ENCODE data around the gene B3GALT6. TPM values are rescaled to one million over a fixed set of nuclear protein-coding genes. Genes with fewer than 3 reads are reported as not detected.
A peak's percentile ranks its signal among the peaks of the same experiment; 100 is the strongest.

The B3GALT6 gene
- total and polyA plus RNA-seq, 10 donors: 7.9 to 25.1 (median 18.4) TPM

DNA sequence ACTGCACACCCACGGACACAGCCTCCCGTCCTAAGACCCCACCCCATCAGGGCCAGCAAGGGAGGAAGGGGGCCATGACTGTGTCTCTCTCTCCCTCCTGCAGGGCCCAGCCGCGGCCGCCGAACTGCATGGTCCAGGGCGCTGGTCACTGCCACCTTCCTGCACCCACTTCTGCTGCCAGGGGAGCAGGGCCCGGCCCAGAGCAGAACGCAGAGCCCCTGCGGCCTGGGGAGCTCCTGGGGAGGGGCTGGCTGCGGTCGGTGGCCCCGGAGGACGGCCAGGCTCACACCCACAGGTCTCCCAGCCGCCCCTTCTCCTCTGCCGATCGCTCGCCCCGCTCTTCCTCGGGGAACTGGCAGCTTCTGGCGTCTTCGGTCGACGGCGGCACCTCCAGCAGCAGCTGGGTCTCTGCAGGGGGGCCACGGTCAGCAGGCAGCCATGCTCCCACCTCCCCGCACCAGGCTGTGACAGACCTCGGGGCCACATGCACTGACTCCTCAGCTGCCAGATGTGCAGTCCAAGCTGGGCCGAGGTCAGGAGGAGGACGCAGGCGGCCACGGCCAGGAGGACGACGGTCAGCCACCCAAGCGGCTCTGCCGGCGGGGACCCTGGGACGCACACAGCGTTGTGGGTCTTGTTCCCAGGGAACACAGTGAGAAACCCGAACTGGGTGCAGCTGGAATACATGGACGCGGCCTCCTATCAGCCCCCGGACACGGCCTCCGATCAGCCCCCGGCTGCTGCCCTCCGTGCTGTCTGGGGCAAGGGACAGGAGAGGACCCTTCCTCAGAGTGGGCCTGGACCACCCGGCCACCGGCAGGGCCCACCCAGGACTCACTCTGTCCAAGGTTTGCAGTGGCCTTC, 28.2 kb upstream of the B3GALT6 start:
- 83 to 89% (median 86%) methylated on average over 32 to 49 of the region's 49 CpGs for WGBS, 5 donors
- intact Hi-C loops (cut with DNase I; ENCODE audit: low total_unique reads): no loop called here
- H3K27me3 ChIP-seq (replicated peaks in 1 of 7): peaks cover 0 to 86% (median 34%) of the 10 kb centered on the region in 7 donors
- H3K4me1 ChIP-seq: peaks cover 30 to 66% (median 48%) of the 10 kb centered on the region in 6 donors
- peak; percentile 69 for DNase-seq
- no peak overlapping the region for H3K27ac ChIP-seq
- no peaks in the 10 kb centered on the region for H3K9me3 ChIP-seq
- TF ChIP-seq POLR2A (IDR thresholded peaks at IDR 0.05) (no peak), POLR2AphosphoS5 (IDR thresholded peaks at IDR 0.05) (no peak)
- TF ChIP-seq, protein P1, sequence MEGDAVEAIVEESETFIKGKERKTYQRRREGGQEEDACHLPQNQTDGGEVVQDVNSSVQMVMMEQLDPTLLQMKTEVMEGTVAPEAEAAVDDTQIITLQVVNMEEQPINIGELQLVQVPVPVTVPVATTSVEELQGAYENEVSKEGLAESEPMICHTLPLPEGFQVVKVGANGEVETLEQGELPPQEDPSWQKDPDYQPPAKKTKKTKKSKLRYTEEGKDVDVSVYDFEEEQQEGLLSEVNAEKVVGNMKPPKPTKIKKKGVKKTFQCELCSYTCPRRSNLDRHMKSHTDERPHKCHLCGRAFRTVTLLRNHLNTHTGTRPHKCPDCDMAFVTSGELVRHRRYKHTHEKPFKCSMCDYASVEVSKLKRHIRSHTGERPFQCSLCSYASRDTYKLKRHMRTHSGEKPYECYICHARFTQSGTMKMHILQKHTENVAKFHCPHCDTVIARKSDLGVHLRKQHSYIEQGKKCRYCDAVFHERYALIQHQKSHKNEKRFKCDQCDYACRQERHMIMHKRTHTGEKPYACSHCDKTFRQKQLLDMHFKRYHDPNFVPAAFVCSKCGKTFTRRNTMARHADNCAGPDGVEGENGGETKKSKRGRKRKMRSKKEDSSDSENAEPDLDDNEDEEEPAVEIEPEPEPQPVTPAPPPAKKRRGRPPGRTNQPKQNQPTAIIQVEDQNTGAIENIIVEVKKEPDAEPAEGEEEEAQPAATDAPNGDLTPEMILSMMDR (IDR thresholded peaks at IDR 0.05 in 8 of 11, conservative IDR thresholded peaks at IDR 0.05 in 3 of 11): no peak
- H3K36me3 ChIP-seq: no peaks in the 10 kb centered on the region
- no peak overlapping the region for H3K4me3 ChIP-seq

GRCh38 chr1:1204425-1204920, 27.6 kb upstream of the B3GALT6 start:
- Histone ChIP-seq H3K4me1 (peaks cover 35 to 72% (median 53%) of the 10 kb centered on the region in 6 donors), H3K9me3 (no peaks in the 10 kb centered on the region), H3K27me3 (replicated peaks in 1 of 7) (peaks cover 0 to 86% (median 34%) of the 10 kb centered on the region in 7 donors), H3K27ac (no peak overlapping the region), H3K36me3 (no peaks in the 10 kb centered on the region), H3K4me3 (no peak overlapping the region)
- intact Hi-C loops (cut with DNase I; ENCODE audit: low total_unique reads): no loop called here
- no peak for TF ChIP-seq POLR2A (IDR thresholded peaks at IDR 0.05)
- TF ChIP-seq POLR2AphosphoS5 (IDR thresholded peaks at IDR 0.05): no peak
- TF ChIP-seq, protein P1 (IDR thresholded peaks at IDR 0.05 in 8 of 11, conservative IDR thresholded peaks at IDR 0.05 in 3 of 11): no peak
- WGBS, 5 donors: 83 to 92% (median 86%) methylated on average over 6 to 8 of the region's 8 CpGs
- no peak for DNase-seq

GRCh38 chr1:1204998-1205768, 26.9 kb upstream of the B3GALT6 start:
- no peaks in the 10 kb centered on the region for H3K36me3 ChIP-seq
- H3K27me3 ChIP-seq (replicated peaks in 1 of 7): peaks cover 0 to 85% (median 34%) of the 10 kb centered on the region in 7 donors
- intact Hi-C loops (cut with DNase I; ENCODE audit: low total_unique reads): no loop called here
- peak overlapping the region in 4 of 8 donors; percentile 32 to 68 (median 42) for H3K4me3 ChIP-seq
- no peak for DNase-seq
- 78 to 93% (median 87%) methylated on average over 7 to 19 of the region's 19 CpGs for WGBS, 5 donors
- TF ChIP-seq, protein P1 (IDR thresholded peaks at IDR 0.05 in 8 of 11, conservative IDR thresholded peaks at IDR 0.05 in 3 of 11): no peak
- no peak for TF ChIP-seq POLR2AphosphoS5 (IDR thresholded peaks at IDR 0.05)
- TF ChIP-seq POLR2A (IDR thresholded peaks at IDR 0.05): no peak
- peak overlapping the region in 2 of 8 donors; percentile 53 to 70 for H3K27ac ChIP-seq
- H3K9me3 ChIP-seq: no peaks in the 10 kb centered on the region
- H3K4me1 ChIP-seq: peaks cover 35 to 75% (median 52%) of the 10 kb centered on the region in 6 donors

All from spleen (tissue), 11 donors.